WTC11 (cell line): ENCODE results near the gene OR2T35. TPM values are rescaled to one million over a fixed set of nuclear protein-coding genes. Genes with fewer than 3 reads are reported as not detected.

Experiments
- ATAC-seq: fragments of 200-7000 bp; cut with Tn5 transposase; 2 replicates; pipeline ENCODE4 v1.10.0; 2021; ENCODE audit warnings: mild to moderate bottlenecking, moderate library complexity
- CTCF ChIA-PET: fragments of 300-600 bp; sonication (Branson Sonifier 250); formaldehyde crosslinking; loops from one replicate; lab custom pipeline; 2021; ENCODE audit warnings: antibody characterized with exemption; lab: Charles Lee
- POLR2A ChIA-PET: fragments of 350-600 bp; sonication (Branson Sonifier 250); formaldehyde crosslinking; loops from one replicate; lab custom pipeline; 2021; ENCODE audit warnings: antibody characterized with exemption; lab: Charles Lee
- DNase-seq: peaks from one replicate; pipeline ENCODE4 v3.0.0; 2021; ENCODE audit warnings: low spot score
- H3K27ac Mint-ChIP-seq: 2 replicates; pipeline ENCODE4 v1.8.0; 2021; ENCODE audit warnings: mixed read lengths
- H3K27me3 Mint-ChIP-seq: 2 replicates; pipeline ENCODE4 v1.8.0; 2021; ENCODE audit warnings: low read depth, mild to moderate bottlenecking, moderate library complexity, mixed read lengths
- H3K36me3 Mint-ChIP-seq: 2 replicates; pipeline ENCODE4 v1.8.0; 2021; ENCODE audit warnings: mixed read lengths
- H3K4me1 Mint-ChIP-seq: 2 replicates; pipeline ENCODE4 v1.8.0; 2022; ENCODE audit warnings: mixed read lengths
- H3K4me3 Mint-ChIP-seq: 2 replicates; pipeline ENCODE4 v1.8.0; 2021; ENCODE audit warnings: mild to moderate bottlenecking, moderate library complexity, mixed read lengths
- H3K9me3 Mint-ChIP-seq: 2 replicates; pipeline ENCODE4 v1.8.0; 2021; ENCODE audit warnings: mixed read lengths
- CBFB ChIP-seq: sonication (generic); formaldehyde crosslinking; IDR thresholded peaks from 2 replicates; pipeline ENCODE4 v1.8.1; 2022; ENCODE audit warnings: mild to moderate bottlenecking, low read depth, missing genetic modification reagents
- CREB1 ChIP-seq: sonication (generic); formaldehyde crosslinking; IDR thresholded peaks from 2 replicates; pipeline ENCODE4 v1.8.0; 2023; ENCODE audit warnings: mild to moderate bottlenecking, missing genetic modification reagents
- CREM ChIP-seq: sonication (generic); formaldehyde crosslinking; IDR thresholded peaks from 2 replicates; pipeline ENCODE4 v1.8.1; 2022; ENCODE audit warnings: mild to moderate bottlenecking, missing genetic modification reagents, moderate library complexity
- ELF4 ChIP-seq: sonication (generic); formaldehyde crosslinking; IDR thresholded peaks from 2 replicates; pipeline ENCODE4 v1.8.1; 2022; ENCODE audit warnings: low read depth, mild to moderate bottlenecking, moderate library complexity, missing genetic modification reagents
- ETV6 ChIP-seq: sonication (generic); formaldehyde crosslinking; IDR thresholded peaks from 2 replicates; pipeline ENCODE4 v1.8.1; 2022; ENCODE audit warnings: mild to moderate bottlenecking, missing genetic modification reagents
- FOXJ3 ChIP-seq: sonication (generic); formaldehyde crosslinking; IDR thresholded peaks from 2 replicates; pipeline ENCODE4 v1.9.0; 2021; ENCODE audit warnings: missing genetic modification reagents, mild to moderate bottlenecking, borderline replicate concordance
- MYBL2 ChIP-seq: sonication (generic); formaldehyde crosslinking; IDR thresholded peaks from 2 replicates; pipeline ENCODE4 v1.8.1; 2023; ENCODE audit warnings: mild to moderate bottlenecking, moderate library complexity, missing genetic modification reagents
- NFATC4 ChIP-seq: fragments of 250-450 bp; sonication (Bioruptor Pico); IDR thresholded peaks from 2 replicates; pipeline ENCODE4 v1.9.0; 2021; ENCODE audit warnings: mild to moderate bottlenecking
- NFYB ChIP-seq: sonication (generic); formaldehyde crosslinking; conservative IDR thresholded peaks from 2 replicates; pipeline ENCODE4 v1.8.0; 2022; ENCODE audit warnings: low read depth, missing genetic modification reagents
- NR3C1 ChIP-seq: sonication (generic); formaldehyde crosslinking; conservative IDR thresholded peaks from 2 replicates; pipeline ENCODE4 v1.8.1; 2023; ENCODE audit warnings: low read depth, mild to moderate bottlenecking, missing genetic modification reagents
- SMAD3 ChIP-seq: sonication (generic); formaldehyde crosslinking; IDR thresholded peaks from 2 replicates; pipeline ENCODE4 v1.8.0; 2022; ENCODE audit warnings: missing genetic modification reagents, mild to moderate bottlenecking, borderline replicate concordance
- STAT6 ChIP-seq: sonication (generic); formaldehyde crosslinking; conservative IDR thresholded peaks from 2 replicates; pipeline ENCODE4 v1.8.1; 2023; ENCODE audit warnings: mild to moderate bottlenecking, low read depth, missing genetic modification reagents, moderate library complexity
- TEAD4 ChIP-seq: sonication (generic); formaldehyde crosslinking; IDR thresholded peaks from 2 replicates; pipeline ENCODE4 v1.8.0; 2022; ENCODE audit warnings: mild to moderate bottlenecking, missing genetic modification reagents
- ZNF317 ChIP-seq: sonication (generic); formaldehyde crosslinking; IDR thresholded peaks from 2 replicates; pipeline ENCODE4 v1.8.1; 2023; ENCODE audit warnings: low read depth, mild to moderate bottlenecking, moderate library complexity, missing genetic modification reagents, borderline replicate concordance
- ZNF512 ChIP-seq: sonication (generic); formaldehyde crosslinking; IDR thresholded peaks from 2 replicates; pipeline ENCODE4 v1.8.1; 2022; ENCODE audit warnings: missing genetic modification reagents, borderline replicate concordance
- ZNF532 ChIP-seq: fragments of 250-450 bp; sonication (Bioruptor Pico); IDR thresholded peaks from 2 replicates; pipeline ENCODE4 v1.9.0; 2021; ENCODE audit warnings: mild to moderate bottlenecking, borderline replicate concordance
- total RNA-seq: library from RNA; stranded (reverse); gene quantifications from 3 replicates; pipeline ENCODE4 v1.2.3, GENCODE V29; 2021
- TF ChIP-seq, protein P1 (sequence below): sonication (generic); formaldehyde crosslinking; IDR thresholded peaks from 2 replicates; pipeline ENCODE4 v1.8.1; 2022; ENCODE audit warnings: mild to moderate bottlenecking, missing genetic modification reagents, moderate library complexity, borderline replicate concordance
- TF ChIP-seq, protein P2 (sequence below): sonication (generic); formaldehyde crosslinking; IDR thresholded peaks from 2 replicates; pipeline ENCODE4 v1.8.1; 2023; ENCODE audit warnings: mild to moderate bottlenecking, missing genetic modification reagents

OR2T35 gene
- total RNA-seq, 1 experiment from 2014 or later: not detected

- TF ChIP-seq, protein P1, sequence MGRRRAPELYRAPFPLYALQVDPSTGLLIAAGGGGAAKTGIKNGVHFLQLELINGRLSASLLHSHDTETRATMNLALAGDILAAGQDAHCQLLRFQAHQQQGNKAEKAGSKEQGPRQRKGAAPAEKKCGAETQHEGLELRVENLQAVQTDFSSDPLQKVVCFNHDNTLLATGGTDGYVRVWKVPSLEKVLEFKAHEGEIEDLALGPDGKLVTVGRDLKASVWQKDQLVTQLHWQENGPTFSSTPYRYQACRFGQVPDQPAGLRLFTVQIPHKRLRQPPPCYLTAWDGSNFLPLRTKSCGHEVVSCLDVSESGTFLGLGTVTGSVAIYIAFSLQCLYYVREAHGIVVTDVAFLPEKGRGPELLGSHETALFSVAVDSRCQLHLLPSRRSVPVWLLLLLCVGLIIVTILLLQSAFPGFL: no peak
- no peak for TF ChIP-seq SMAD3
- TF ChIP-seq FOXJ3 (CRISPR knock-in tag): no peak
- TF ChIP-seq ELF4 (CRISPR knock-in tag): no peak
- no peak for TF ChIP-seq TEAD4 (CRISPR knock-in tag)
- no peak for TF ChIP-seq ZNF532 (CRISPR knock-in tag)
These were observed 13.6 kb downstream of the OR2T35 start (continued) for GRCh38 chr1:248631354-248632008.

DNA sequence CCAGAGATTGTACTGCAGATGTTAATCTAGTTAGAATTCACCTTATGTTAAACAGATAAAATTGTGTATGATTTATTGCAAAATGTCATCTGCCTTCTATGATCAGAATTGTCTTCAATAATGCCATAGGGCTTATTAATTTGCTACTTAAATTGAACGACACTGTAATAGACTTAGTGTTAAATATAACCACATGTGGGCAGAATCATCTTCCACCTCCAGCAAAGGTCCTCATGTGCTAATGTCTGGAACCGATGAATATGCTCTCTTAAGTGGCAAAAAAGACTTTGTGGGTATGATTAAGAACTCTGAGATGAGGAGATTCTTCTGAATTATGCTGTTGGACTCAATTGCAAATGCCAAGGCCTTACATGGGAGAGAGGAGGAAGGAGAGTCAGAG, 14.5 kb downstream of the OR2T35 start:
- Mint-ChIP-seq H3K36me3 (peaks cover 43% of the 10 kb centered on the region), H3K4me1 (no peaks in the 10 kb centered on the region), H3K27ac (no peak overlapping the region), H3K4me3 (no peak overlapping the region), H3K9me3 (peaks cover 8% of the 10 kb centered on the region), H3K27me3 (peaks cover 13% of the 10 kb centered on the region)
- CTCF ChIA-PET: no interaction called here
- DNase-seq (no peak), ATAC-seq (no peak)
- TF ChIP-seq CREB1 (no peak), STAT6 (CRISPR knock-in tag) (no peak), NR3C1 (CRISPR knock-in tag) (no peak), CREM (no peak), ZNF317 (CRISPR knock-in tag) (no peak), MYBL2 (CRISPR knock-in tag) (no peak), ETV6 (CRISPR knock-in tag) (no peak), NFYB (no peak), ZNF512 (CRISPR knock-in tag) (no peak), NFATC4 (no peak), CBFB (CRISPR knock-in tag) (no peak)
- TF ChIP-seq, protein P2, sequence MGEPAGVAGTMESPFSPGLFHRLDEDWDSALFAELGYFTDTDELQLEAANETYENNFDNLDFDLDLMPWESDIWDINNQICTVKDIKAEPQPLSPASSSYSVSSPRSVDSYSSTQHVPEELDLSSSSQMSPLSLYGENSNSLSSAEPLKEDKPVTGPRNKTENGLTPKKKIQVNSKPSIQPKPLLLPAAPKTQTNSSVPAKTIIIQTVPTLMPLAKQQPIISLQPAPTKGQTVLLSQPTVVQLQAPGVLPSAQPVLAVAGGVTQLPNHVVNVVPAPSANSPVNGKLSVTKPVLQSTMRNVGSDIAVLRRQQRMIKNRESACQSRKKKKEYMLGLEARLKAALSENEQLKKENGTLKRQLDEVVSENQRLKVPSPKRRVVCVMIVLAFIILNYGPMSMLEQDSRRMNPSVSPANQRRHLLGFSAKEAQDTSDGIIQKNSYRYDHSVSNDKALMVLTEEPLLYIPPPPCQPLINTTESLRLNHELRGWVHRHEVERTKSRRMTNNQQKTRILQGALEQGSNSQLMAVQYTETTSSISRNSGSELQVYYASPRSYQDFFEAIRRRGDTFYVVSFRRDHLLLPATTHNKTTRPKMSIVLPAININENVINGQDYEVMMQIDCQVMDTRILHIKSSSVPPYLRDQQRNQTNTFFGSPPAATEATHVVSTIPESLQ (CRISPR knock-in tag): no peak
- POLR2A ChIA-PET: no interaction called here
